Activated CD4-positive, alpha-beta memory T cell treated with anti-CD3 and anti-CD28 coated beads, Interleukin-2, amount 10 ng/mL, durations not matched to agents 7 days and 5 days (primary cell): ENCODE data around the gene TNFSF10. TPM values are rescaled to one million over a fixed set of nuclear protein-coding genes. Genes with fewer than 3 reads are reported as not detected.
"Not testable (repeated sequence)": the region's sequence is repeated elsewhere in the genome, so short reads cannot be mapped to it uniquely, and the experiment has no call there.

Experiments used
- CTCF ChIA-PET: fragments of 350-600 bp; sonication (Branson Sonifier 250); formaldehyde crosslinking; loops from one replicate; lab custom pipeline; 2021; ENCODE audit warnings: antibody characterized with exemption, inconsistent platforms; lab: Charles Lee
- POLR2A ChIA-PET: fragments of 350-600 bp; sonication (Branson Sonifier 250); formaldehyde crosslinking; loops from one replicate; lab custom pipeline; 2021; ENCODE audit warnings: antibody characterized with exemption; lab: Charles Lee
- DNase-seq: peaks from one replicate; pipeline ENCODE4 v3.0.0-alpha.2; 2020
- H3K27ac Mint-ChIP-seq: one replicate; pipeline ENCODE4 v1.8.0; 2021; ENCODE audit warnings: mild to moderate bottlenecking, mixed read lengths
- H3K27me3 Mint-ChIP-seq: one replicate; pipeline ENCODE4 v1.8.0; 2021; ENCODE audit warnings: mixed read lengths
- H3K36me3 Mint-ChIP-seq: one replicate; pipeline ENCODE4 v1.8.0; 2021; ENCODE audit warnings: low read depth, mixed read lengths
- H3K4me1 Mint-ChIP-seq: one replicate; pipeline ENCODE4 v1.8.0; 2021; ENCODE audit warnings: mixed read lengths
- H3K4me3 Mint-ChIP-seq: one replicate; pipeline ENCODE4 v1.8.0; 2021; ENCODE audit warnings: mild to moderate bottlenecking, mixed read lengths
- H3K9me3 Mint-ChIP-seq: one replicate; pipeline ENCODE4 v1.8.0; 2021; ENCODE audit warnings: mixed read lengths
- total RNA-seq, 2 experiments: library from RNA; stranded (reverse); gene quantifications; one replicate each; pipeline ENCODE4 v1.2.3, GENCODE V29; 2021

Gene TNFSF10
- total RNA-seq, 2 experiments from 2014 or later = 118 to 119 TPM

- no peak for DNase-seq
- H3K27ac Mint-ChIP-seq = peak overlapping the region; percentile 87
- H3K9me3 Mint-ChIP-seq = no peaks in the 10 kb centered on the region
- CTCF ChIA-PET = interaction anchor here (0.7 to 7.6 kb wide), 6 partner anchors 16 to 156 kb away, joined by 3 to 98 read pairs (median 3); no protein-coding TSS in a partner anchor
- H3K27me3 Mint-ChIP-seq = no peaks in the 10 kb centered on the region
- POLR2A ChIA-PET = interaction anchor here (1.0 to 5.3 kb wide), 5 partner anchors 9 to 80 kb away, joined by 4 to 61 read pairs (median 6); partner anchors contain the start of gene TNFSF10
- H3K36me3 Mint-ChIP-seq = peaks cover 98% of the 10 kb centered on the region
- peak overlapping the region; percentile 37 for H3K4me3 Mint-ChIP-seq
- H3K4me1 Mint-ChIP-seq = peaks cover 88% of the 10 kb centered on the region
Observed at GRCh38 chr3:172513488-172513887, 9.7 kb downstream of the TNFSF10 start.

- Mint-ChIP-seq H3K4me3 (peak overlapping the region; percentile 52), H3K9me3 (no peaks in the 10 kb centered on the region), H3K4me1 (peaks cover 83% of the 10 kb centered on the region), H3K27me3 (no peaks in the 10 kb centered on the region), H3K36me3 (peaks cover 98% of the 10 kb centered on the region), H3K27ac (peak overlapping the region; percentile 87)
- DNase-seq = peak; percentile 79
- ChIA-PET POLR2A (interaction anchor here (0.6 to 5.3 kb wide), 9 partner anchors 10 to 82 kb away, joined by 3 to 61 read pairs (median 4); partner anchors contain the start of gene TNFSF10), CTCF (interaction anchor here (1.0 to 7.6 kb wide), 5 partner anchors 7 to 82 kb away, joined by 3 to 98 read pairs (median 3); no protein-coding TSS in a partner anchor)
Observed at GRCh38 chr3:172511783-172512762, 11.2 kb downstream of the TNFSF10 start.

GRCh38 chr3:172506094-172506493, 17.1 kb downstream of the TNFSF10 start:
- ChIA-PET CTCF (interaction anchor here (0.7 to 2.3 kb wide), 4 partner anchors 9 to 90 kb away, joined by 3 to 5 read pairs (median 4); no protein-coding TSS in a partner anchor), POLR2A (interaction anchor here (0.6 to 0.9 kb wide), 2 partner anchors 56 to 87 kb away, joined by 3 read pairs; no protein-coding TSS in a partner anchor)
- no peak for DNase-seq
- H3K4me3 Mint-ChIP-seq = no peak overlapping the region
- peaks cover 4% of the 10 kb centered on the region for H3K9me3 Mint-ChIP-seq
- peaks cover 39% of the 10 kb centered on the region for H3K4me1 Mint-ChIP-seq
- H3K27ac Mint-ChIP-seq = peak overlapping the region; percentile 14
- peaks cover 91% of the 10 kb centered on the region for H3K36me3 Mint-ChIP-seq
- no peaks in the 10 kb centered on the region for H3K27me3 Mint-ChIP-seq

- peaks cover 11% of the 10 kb centered on the region for H3K4me1 Mint-ChIP-seq
- H3K36me3 Mint-ChIP-seq = peaks cover 48% of the 10 kb centered on the region
- POLR2A ChIA-PET = no interaction called here
- CTCF ChIA-PET = interaction anchor here (1.1 to 3.6 kb wide), 2 partner anchors 40 to 94 kb away, joined by 4 to 15 read pairs; no protein-coding TSS in a partner anchor
- peaks cover 2% of the 10 kb centered on the region for H3K9me3 Mint-ChIP-seq
- no peak overlapping the region for H3K27ac Mint-ChIP-seq
- no peak for DNase-seq
- no peaks in the 10 kb centered on the region for H3K27me3 Mint-ChIP-seq
- H3K4me3 Mint-ChIP-seq = no peak overlapping the region
Observed at GRCh38 chr3:172501540-172501939, 21.7 kb downstream of the TNFSF10 start.

- H3K4me3 Mint-ChIP-seq = not testable (repeated sequence)
Observed at GRCh38 chr3:172490198-172490669, 33.0 kb downstream of the TNFSF10 start.

GRCh38 chr3:172478116-172478515, 45.1 kb downstream of the TNFSF10 start:
- POLR2A ChIA-PET = interaction anchor here (1.5 kb wide), 1 partner anchor 45 kb away, joined by 7 read pairs; the partner anchor contains the start of gene TNFSF10
- DNase-seq = no peak
- Mint-ChIP-seq H3K4me3 (no peak overlapping the region), H3K27me3 (peaks cover 9% of the 10 kb centered on the region), H3K27ac (no peak overlapping the region), H3K4me1 (peaks cover 19% of the 10 kb centered on the region), H3K36me3 (no peaks in the 10 kb centered on the region), H3K9me3 (no peaks in the 10 kb centered on the region)
- CTCF ChIA-PET = interaction anchor here (0.8 to 2.9 kb wide), 13 partner anchors 8 to 443 kb away, joined by 3 to 20 read pairs (median 5); no protein-coding TSS in a partner anchor

More at GRCh38 chr3:172490198-172490669, 33.0 kb downstream of the TNFSF10 start:
- Mint-ChIP-seq H3K36me3 (peaks cover 24% of the 10 kb centered on the region), H3K9me3 (peaks cover 10% of the 10 kb centered on the region), H3K27ac (peak overlapping the region; percentile 16), H3K27me3 (peaks cover 13% of the 10 kb centered on the region), H3K4me1 (peaks cover 11% of the 10 kb centered on the region)
- ChIA-PET CTCF (interaction anchor here (0.8 to 2.1 kb wide), 10 partner anchors 29 to 178 kb away, joined by 3 to 25 read pairs (median 4); no protein-coding TSS in a partner anchor), POLR2A (interaction anchor here (1.1 kb wide), 1 partner anchor 33 kb away, joined by 3 read pairs; the partner anchor contains the start of gene TNFSF10)
- peak; percentile 83 for DNase-seq

GRCh38 chr3:172476347-172476746, 46.9 kb downstream of the TNFSF10 start:
- Mint-ChIP-seq H3K4me1 (peaks cover 19% of the 10 kb centered on the region), H3K27me3 (peaks cover under 1% of the 10 kb centered on the region), H3K27ac (no peak overlapping the region), H3K4me3 (peak overlapping the region; percentile 79), H3K36me3 (no peaks in the 10 kb centered on the region), H3K9me3 (no peaks in the 10 kb centered on the region)
- no peak for DNase-seq
- CTCF ChIA-PET = interaction anchor here (0.7 to 2.9 kb wide), 15 partner anchors 10 to 901 kb away, joined by 3 to 20 read pairs (median 4); partner anchors contain the start of gene ECT2
- POLR2A ChIA-PET = no interaction called here

- no peaks in the 10 kb centered on the region for H3K36me3 Mint-ChIP-seq
- no peak overlapping the region for H3K4me3 Mint-ChIP-seq
- H3K27ac Mint-ChIP-seq = no peak overlapping the region
- H3K4me1 Mint-ChIP-seq = peaks cover 19% of the 10 kb centered on the region
- peaks cover 3% of the 10 kb centered on the region for H3K27me3 Mint-ChIP-seq
- ChIA-PET CTCF (interaction anchor here (0.7 to 2.9 kb wide), 3 partner anchors 15 to 191 kb away, joined by 3 to 20 read pairs (median 4); no protein-coding TSS in a partner anchor), POLR2A (no interaction called here)
- DNase-seq = no peak
- no peaks in the 10 kb centered on the region for H3K9me3 Mint-ChIP-seq
Observed at GRCh38 chr3:172475703-172476102, 47.5 kb downstream of the TNFSF10 start.

- CTCF ChIA-PET = interaction anchor here (0.6 to 1.7 kb wide), 3 partner anchors 10 to 151 kb away, joined by 3 to 9 read pairs (median 3); no protein-coding TSS in a partner anchor
- Mint-ChIP-seq H3K4me3 (no peak overlapping the region), H3K27ac (no peak overlapping the region), H3K36me3 (no peaks in the 10 kb centered on the region), H3K27me3 (peaks cover 11% of the 10 kb centered on the region), H3K9me3 (no peaks in the 10 kb centered on the region), H3K4me1 (peaks cover 12% of the 10 kb centered on the region)
- POLR2A ChIA-PET = no interaction called here
- no peak for DNase-seq
Observed at GRCh38 chr3:172471903-172472302, 51.3 kb downstream of the TNFSF10 start.

- Mint-ChIP-seq H3K4me3 (no peak overlapping the region), H3K9me3 (no peaks in the 10 kb centered on the region), H3K36me3 (no peaks in the 10 kb centered on the region), H3K27ac (no peak overlapping the region), H3K27me3 (peaks cover 11% of the 10 kb centered on the region), H3K4me1 (peaks cover 8% of the 10 kb centered on the region)
- CTCF ChIA-PET = interaction anchor here (0.6 to 0.9 kb wide), 2 partner anchors 9 to 11 kb away, joined by 3 to 5 read pairs; no protein-coding TSS in a partner anchor
- no peak for DNase-seq
- POLR2A ChIA-PET = no interaction called here
Observed at GRCh38 chr3:172470588-172470987, 52.6 kb downstream of the TNFSF10 start.

- no peak overlapping the region for H3K27ac Mint-ChIP-seq
- no peaks in the 10 kb centered on the region for H3K9me3 Mint-ChIP-seq
- peaks cover 8% of the 10 kb centered on the region for H3K4me1 Mint-ChIP-seq
- H3K4me3 Mint-ChIP-seq = no peak overlapping the region
- ChIA-PET CTCF (interaction anchor here (1.0 kb wide), 1 partner anchor 12 kb away, joined by 3 read pairs; no protein-coding TSS in a partner anchor), POLR2A (no interaction called here)
- peaks cover 11% of the 10 kb centered on the region for H3K27me3 Mint-ChIP-seq
- H3K36me3 Mint-ChIP-seq = no peaks in the 10 kb centered on the region
- no peak for DNase-seq
Observed at GRCh38 chr3:172467170-172467824, 55.9 kb downstream of the TNFSF10 start.
